ENCODE results near the gene UGT1A9.

The UGT1A9 gene

DNA sequence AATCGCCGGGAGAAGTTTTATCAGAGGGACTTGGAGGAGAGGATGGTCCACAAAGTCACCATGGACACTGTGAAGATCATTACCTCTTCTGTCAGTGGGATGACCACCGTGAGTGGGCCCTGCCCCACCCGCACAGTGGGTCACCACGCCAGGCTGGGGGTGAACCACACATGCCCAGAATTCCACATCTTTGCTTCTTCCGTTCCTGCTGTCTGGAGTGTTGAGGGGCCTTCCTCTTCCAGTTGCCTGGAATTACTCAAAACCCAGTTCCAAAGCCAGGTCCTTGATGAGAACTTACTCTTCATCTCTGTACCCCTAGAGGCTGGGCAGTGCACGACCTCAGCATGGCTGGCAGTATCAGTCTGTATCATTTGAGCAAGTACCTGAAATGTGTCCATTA lies 128.5 kb downstream of the UGT1A9 start:
- no peak for DNase-seq

DNA sequence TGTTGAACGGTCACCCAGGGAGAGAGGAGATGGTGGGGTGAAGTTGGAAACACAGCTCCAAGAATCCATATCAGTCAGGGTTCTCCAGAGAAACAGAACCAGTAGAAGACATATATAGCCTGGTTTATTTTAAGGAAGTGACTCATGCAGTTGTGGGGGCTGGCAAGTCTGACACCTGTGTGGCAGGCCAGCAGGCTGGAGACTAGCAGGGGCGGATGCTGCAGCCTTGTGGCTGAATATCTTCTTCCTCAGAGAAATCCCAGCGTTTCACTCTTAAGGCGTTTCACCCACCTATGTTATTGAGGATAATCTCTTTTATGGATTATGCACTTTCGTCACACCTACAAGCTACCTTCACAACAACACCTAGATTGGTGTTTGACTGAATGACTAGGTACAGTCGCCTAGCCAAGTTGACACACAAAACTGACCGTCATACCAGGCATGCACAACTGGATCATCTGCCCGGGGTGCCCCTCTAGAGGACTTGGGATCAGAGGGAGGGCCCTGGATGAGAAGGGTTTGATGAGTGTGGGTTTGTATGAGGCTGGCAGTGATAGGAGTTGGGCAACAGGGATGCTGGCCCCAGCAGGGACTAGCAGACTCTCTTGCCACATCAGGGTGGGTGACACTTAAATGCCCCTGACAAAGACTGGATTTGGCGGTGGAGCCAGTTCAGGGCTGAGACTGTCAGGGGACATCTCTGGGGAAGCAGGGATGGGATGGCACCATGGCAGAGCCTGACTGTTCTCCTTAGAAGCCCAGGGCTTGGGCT lies 129.8 kb downstream of the UGT1A9 start:
- DNase-seq = no peak

GRCh38 chr2:233802132-233802815 lies 130.6 kb downstream of the UGT1A9 start:
- DNase-seq = no peak

GRCh38 chr2:233803292-233803911 lies 131.7 kb downstream of the UGT1A9 start:
- DNase-seq = no peak

- DNase-seq = no peak
Measured at GRCh38 chr2:233803994-233804393, 132.3 kb downstream of the UGT1A9 start.

DNA sequence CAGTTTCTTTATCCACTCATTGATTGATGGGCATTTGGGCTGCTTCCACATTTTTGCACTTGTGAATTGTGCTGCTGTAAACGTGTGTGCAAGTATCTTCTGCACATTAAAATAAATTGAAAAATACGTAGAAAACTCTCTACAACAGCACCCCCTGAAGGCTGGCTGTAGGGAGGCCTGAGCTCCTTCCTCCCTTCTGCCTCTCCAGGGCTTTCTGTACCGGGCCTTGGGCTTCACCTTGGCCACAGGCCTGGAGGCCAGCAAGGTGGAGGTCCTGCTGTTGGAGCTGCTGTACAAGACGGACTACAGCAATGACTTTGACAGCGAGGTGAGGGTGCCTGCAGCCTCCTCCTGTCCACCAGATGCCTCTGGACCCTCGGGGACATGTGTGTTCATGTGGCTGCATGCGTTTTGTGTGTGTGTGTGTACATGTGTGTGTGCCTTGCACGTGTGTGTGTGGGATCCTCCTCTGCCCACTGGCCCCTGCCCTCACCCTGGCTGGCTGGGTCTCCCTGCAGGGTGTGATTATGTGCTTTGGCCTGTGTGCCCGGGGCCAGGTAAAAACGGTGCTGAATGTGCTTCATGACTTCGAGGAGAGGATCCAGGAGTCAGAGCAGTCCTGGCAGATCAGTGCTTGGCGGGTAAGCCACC lies 135.6 kb downstream of the UGT1A9 start:
- no peak for DNase-seq

- DNase-seq = no peak
Measured at GRCh38 chr2:233807966-233808935, 136.6 kb downstream of the UGT1A9 start.

DNA sequence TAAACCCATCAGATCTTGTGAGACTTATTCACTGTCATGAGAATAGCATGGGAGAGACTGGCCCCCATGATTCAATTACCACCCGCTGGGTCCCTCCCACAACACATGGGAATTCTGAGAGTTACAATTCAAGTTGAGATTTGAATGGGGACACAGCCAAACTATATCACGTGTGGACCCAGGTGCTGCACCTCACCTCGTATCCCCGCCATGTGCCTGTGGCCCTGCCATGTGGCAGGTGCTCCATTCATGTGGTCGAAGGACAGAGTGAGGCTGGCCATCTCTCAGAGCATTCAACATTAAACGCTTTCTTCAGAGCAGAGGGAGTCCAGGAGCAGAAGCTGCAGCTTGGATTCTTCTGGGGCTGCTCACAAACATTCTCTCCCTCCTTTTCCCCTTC lies 138.7 kb downstream of the UGT1A9 start:
- no peak for DNase-seq

DNA sequence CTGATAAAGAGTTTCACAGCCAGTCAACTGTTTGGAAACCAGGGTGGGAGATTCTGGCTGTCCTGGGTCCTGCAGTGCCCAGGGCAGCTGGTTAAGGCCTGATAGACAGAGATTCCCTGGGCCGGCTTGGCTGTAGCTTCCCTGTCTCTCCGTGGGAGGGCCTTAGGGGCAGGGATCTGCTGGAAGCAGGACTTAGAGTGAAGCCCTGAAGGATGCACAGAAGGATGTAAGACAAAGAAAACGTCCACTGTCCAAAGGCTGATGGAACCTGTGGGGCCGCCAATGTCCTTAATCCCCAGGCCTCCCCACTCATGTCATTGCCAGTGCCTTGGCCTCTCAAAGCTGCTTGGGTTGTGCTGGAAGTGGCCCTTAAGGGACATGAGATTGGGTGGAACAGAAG lies 139.4 kb downstream of the UGT1A9 start:
- no peak for DNase-seq

- DNase-seq = no peak
Measured at GRCh38 chr2:233811732-233812131, 140.0 kb downstream of the UGT1A9 start.

DNA sequence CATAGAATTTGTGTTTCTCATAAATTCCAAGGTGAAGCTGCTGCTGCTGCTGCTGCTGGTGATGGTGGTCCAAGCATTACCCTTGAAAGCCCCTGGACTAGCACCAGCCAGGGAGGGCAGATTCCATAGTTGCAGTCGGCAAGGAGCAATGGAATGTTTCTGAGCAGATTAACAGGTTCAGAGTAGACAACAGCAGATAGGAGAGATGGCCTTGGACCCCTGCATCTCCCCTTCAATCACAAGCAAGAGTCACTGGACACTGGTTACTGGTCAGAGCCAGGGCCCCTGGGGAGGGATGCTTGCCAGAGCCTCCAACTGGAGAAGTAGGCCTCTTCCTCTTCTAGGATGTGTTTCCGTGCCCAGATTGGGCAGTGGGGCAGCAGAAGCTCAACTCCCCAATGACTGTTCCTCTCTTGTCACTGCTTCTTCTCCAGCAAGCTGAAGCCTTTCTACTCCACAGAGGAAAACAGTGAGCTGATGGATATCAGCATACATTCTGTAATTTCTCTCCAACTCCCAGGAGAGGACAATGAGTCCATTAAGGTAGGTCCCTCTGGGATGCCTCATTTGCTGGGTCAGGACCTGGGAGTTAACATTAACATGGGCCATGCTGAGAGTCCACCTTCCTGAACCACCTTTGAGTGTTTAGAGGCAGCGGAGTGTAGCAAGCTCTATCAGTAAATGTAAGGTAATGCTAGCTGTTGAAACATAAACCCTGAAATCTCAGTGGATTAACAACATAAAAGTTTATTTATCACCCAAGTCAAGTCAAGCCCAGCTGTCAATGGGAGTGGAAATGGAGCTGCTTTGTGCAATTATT lies 141.7 kb downstream of the UGT1A9 start:
- no peak for DNase-seq

GRCh38 chr2:233814056-233814835 lies 142.5 kb downstream of the UGT1A9 start:
- no peak for DNase-seq

DNA sequence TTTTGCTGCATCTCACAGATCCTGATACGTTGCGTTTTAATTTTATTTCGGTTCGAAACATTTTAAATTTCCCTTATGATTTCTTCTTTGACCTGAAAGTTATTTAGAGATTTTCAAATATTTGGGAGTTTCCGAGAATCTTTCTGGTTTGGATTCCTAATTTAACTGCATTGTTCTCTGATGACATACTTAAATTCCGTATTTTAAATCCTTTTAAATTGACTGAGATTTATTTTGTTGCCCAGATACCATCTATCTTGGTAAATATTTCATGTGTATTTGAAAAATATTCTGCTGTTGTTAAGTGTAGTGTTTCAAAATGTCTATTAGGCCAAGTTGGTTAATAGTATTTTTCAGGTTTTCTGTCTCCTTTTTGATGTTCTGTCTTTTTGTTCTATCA lies 144.2 kb downstream of the UGT1A9 start:
- no peak for DNase-seq

GRCh38 chr2:233816334-233816733 lies 144.6 kb downstream of the UGT1A9 start:
- DNase-seq = no peak

- DNase-seq = no peak
Measured at GRCh38 chr2:233816771-233817170, 145.1 kb downstream of the UGT1A9 start.

- DNase-seq = no peak
Measured at GRCh38 chr2:233817361-233817911, 145.7 kb downstream of the UGT1A9 start.

DNA sequence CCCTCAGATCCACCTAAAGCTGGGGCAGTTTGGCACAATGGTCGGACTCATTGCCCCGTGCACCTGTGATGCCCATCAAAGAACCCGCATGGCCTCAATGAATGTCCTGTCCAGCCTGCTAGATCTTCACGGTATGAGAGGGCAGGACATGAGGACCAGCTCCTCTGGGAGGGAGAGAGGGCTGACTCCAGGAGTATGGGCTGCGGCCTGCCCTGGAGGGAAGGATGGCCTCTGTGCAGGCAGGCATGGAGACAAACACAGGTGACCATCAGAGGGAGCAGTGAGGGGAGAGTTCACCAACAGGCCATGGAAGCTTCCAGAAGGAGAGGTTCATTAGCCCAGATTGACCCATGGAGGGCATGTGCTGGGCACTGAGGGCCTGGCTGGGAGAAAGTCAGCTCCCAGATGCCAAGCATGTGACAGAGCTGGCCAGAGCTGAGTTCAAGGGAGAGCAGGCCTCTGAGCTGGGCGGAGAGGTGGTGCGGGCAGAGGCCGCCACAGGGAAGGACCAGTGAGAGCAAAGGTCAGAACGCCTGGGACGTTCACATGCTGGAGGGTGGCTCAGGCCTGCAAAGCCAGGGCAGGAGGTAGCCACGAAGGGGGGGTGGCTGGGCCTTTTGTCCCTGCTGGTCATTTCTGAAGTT lies 146.4 kb downstream of the UGT1A9 start:
- no peak for DNase-seq

DNA sequence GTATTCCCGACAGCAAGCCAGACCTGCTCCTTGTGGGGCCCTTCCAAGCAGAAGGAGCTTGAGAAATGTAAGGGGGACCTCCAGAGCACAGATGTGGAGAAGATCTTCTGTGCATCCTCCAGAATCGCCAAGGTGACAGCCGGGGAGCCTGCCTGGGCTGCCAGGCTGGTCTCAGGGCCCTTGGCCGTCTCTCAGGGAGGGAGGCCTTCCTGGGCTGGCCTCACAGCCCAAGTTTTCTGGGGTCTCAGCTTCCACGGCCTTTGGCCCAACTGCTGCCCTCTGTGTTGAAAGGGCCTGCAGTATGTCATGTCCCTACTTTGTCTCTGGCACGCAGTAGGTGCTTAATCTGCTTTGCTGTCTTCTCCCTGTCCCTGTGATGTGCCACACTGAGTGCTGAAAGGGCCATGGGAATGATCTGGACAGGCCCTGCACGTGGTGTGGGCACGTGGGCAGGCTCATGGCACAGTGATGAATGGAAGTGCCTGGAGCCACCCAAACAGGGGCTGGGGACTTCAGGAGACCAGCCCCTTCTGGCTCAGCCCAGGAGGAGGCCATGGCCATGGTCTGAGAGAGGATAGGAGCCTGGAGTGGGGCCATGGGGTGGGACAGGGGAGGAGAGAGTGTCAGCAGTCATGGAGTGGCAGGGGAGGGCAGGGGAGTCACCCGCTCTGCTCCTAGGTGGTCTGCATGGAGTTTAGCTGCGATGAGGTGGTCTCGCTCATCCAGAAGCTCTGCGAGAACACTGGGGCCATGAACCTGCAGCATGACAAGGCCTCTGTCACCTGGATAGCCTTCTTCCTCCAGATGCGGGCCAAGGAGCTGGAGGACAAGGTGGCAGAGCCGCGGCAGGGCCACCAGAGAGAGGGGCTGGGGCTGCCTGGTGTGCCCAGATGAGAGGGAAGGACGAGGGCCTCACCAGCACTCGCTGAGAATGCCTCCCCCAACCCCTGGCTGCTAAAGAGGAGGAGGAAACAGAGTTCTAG lies 147.2 kb downstream of the UGT1A9 start:
- no peak for DNase-seq

Measured in MV-4-11 (cell line).